HG03045 (cell line): ENCODE data around the gene RTN4RL1.
"Not testable (repeated sequence)": the region's sequence is repeated elsewhere in the genome, so short reads cannot be mapped to it uniquely, and the experiment has no call there.

Experiments used
- ATAC-seq: cut with Tn5 transposase; IDR thresholded peaks from one replicate; pipeline ENCODE4 v1.9.1; 2021; ENCODE audit warnings: mild to moderate bottlenecking, moderate library complexity; ENCODE audit not compliant: unreplicated experiment

RTN4RL1 gene

DNA sequence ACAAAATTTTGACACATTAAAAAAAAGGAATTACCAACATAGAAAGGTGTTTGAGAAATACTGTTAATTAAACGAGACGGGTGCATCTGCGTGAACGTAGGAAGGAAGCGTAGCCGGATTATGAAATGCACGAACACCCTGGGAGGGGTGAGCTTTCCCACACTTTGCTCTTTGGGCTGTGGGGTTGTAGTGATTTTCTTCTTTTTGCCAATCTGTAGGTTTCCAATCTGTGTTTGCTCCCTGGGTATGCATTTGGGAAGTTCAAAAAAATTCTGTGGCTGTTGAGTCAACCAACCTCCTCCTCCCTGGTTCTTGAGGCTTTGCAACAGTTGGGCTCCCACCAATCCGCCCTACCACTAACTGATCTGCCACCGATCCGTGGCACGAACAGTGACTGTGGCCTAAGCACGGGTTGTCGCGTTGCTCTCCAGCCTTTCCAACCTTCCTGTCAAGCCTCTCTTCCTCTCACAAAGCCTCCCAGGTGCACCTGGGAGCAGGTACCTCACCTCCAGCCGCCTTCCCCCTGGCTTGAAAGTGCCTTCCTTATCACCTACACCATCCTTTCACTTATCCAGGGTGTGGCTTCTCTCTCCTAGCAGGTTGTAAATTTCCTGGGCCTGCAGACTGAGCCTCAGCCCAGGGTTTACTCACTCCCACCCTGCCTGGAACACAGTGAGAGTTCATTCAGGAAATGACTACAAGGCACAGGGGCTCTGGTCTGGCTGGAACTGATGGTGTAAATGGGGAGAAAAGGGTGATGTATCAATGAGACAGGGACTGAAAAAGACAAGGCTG is 16.6 kb downstream of the RTN4RL1 start:
- ATAC-seq = no peak

DNA sequence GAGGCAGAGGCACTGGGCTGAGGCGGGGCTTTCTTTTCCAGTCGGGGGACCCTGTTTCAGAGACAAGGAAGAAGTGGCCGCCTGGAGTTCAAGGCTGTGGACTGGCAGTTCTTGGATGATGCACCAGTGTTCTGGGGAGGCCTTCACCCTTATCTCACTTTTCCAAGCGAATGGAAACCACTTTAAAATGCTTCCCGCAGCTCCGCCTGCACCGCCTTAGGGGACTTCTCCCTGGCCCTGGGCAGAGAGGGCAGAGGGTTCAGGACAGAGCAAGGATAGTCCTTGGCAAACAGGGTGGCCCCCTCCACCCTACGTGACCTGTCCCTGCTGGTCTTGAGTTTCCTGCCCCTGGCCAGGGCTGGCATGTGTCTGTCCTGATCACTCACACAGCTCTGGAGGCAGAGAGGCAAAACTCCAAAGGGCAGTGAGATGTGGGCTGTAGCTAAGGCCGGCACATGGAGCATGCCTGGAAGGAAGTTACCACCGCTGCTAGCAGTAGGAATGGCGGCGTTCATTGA is 20.6 kb downstream of the RTN4RL1 start:
- ATAC-seq = no peak

DNA sequence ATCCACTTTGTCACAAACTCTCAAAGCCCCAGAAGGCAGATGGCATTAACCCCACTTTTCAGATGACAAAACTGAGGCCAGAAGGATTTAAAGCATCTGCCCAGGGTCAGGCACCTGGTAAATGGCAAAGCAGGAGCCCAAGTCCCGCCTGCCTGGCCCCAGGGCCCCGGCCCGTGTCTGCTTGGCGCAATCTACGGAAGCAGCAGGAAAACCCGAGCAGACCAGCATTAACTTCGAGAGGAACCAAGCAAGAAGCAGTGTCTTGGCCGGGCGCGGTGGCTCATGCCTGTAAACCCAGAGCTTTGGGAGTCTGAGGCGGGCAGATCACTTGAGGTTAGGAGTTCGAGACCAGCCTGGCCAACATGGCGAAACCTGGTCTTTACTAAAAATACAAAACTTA is 21.6 kb downstream of the RTN4RL1 start:
- ATAC-seq = no peak

DNA sequence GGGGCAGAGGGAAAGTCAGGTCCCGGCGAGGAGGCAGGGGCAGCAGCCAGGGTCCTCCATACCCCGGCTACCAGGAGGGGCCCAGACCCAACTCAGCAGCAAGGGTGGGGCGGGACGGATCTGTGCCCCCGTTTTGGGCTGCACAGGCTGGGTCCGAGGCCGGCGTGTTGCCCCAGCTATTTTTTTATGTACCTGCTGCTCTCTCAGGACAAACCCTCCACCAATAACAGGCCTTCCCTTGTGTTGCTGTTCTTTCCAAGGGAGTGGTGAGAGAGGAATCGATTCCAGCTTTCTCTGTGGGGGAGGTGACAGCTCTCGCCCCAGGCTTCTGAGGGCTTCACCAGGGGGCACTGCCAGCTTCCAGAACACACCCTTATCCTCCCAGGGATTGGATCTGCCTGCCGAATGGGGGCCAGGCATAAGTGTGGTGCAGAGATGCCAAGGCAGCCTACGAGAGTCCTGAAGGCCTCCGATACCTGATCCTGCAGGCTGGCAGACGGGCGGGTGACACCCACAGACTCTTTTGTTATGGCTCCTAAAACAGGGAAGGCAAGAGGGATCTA is 22.3 kb downstream of the RTN4RL1 start:
- ATAC-seq = no peak

DNA sequence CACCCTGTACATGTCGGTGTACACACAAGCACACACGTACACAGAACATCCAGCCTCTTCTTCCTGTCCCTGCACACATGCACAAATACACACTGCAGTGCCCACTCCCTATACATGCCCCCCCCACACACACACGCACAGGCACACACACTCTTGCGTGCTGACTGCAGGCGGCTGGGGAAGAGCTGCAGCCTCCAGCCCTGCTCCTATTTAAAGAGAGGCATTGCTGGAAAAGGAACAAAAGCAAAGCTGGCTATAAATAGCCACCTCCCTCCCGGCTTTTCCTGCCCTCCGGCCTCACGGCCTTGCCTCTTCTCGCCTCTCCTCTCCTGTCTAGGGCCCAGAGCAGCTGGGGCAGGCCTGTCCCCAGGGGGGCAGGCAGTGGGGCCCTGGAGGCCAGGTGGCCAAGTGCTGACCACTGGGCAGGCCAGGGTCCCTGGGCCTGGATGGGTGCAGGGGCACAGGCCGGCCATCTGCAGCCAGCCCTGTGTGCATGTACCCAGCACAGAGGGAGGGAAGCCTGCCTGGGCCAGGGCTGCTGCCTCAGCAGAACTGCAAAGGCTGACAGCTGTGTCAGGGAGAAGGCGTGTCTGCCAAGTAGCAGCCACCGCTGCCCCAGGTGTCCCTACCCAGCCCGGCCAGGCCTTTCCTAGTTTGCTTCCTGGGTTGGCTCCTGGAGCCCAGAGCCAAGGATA is 25.4 kb downstream of the RTN4RL1 start:
- no peak for ATAC-seq

DNA sequence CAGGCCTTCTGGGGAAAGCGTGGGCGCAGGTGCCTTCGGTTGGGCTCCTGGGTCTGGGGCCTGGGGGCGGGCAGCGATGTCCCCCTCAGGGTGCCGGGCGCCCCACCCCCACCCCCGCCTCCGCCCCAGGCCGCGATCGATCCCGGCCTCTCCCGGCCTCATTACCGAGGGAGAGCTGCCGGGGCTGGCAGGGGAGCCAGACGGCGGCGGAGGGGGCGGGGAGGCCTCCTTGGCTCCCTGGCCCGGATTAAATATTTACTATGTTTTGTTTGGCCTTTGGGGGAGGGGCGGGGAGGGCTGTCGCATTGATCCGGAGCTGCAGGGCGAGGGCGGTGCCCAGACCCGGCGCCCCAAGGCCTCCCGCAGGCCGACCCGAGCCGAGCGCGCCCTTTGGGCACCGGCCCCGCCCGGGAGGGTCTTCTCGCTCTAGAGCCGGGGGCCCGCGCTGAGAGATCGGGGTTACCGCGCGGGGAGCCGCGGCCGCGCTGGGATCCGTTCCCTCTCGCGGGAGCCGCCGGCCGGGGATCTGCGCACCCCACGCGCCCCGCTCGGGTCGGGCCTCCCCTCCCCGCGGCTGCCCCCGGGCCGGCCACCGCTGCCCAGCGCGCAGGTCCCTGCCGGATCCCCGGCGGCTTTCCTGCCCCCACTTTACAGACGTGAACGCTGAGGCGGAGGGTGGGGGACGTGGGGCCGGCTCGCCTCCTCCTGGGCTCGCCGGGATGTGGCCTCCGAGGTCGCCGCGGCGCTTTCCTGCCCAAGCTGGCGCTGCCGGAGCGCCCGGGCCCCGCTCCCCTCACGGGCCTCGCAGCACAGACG is 27.0 kb downstream of the RTN4RL1 start:
- no peak for ATAC-seq

DNA sequence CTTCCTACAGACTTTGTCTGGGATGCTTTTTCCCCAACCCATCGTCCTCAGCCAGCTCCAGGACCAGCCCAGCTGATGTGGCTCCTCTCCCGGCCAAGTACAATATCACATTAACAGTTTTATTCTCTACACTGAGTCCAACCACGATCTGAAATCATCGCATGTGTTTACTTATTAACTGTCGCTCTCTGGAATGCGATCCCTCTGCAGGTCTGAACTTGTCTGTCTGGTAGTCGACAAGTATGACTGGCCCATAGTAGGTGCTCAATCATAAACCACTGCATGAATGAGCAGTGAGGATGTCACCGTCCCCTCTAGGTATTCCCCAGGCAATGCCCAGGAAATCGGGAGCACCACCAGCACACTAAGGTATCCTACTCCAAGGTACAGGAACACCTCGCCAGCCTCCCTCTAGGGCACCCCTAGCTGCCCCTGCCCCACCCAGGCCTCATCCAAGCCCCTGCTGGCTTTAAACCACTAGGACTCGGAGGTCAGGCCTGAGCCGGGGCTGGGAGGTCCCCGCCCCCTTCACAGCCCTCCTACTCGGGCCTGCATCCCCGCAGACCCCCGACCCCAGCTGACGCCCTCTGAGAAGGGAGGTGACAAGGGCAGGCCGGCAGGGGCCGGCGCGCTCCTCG is 27.7 kb downstream of the RTN4RL1 start:
- ATAC-seq = no peak

DNA sequence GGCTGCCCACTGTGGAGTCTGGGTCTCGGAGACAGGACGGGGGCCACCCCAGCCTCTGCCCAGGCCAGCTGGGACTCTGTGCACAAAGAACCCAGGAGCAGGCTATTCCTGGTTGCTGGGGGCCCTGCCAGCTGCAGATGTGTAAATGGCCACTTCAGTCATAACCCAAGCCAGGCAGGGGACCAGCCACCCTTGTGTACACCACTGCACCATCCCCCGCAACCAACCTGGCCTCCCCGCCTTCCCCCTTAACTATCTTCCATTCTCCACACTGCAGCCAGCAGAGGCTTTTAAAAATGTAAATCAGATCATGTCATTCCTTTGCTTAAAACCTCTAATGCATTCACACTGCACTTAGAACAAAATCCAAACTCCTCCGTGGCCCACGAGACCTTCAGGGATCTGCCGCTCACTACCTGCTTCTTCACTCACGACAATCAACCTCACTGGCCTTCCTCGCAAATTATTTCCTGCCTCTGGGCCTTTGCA is 28.3 kb downstream of the RTN4RL1 start:
- ATAC-seq = no peak

DNA sequence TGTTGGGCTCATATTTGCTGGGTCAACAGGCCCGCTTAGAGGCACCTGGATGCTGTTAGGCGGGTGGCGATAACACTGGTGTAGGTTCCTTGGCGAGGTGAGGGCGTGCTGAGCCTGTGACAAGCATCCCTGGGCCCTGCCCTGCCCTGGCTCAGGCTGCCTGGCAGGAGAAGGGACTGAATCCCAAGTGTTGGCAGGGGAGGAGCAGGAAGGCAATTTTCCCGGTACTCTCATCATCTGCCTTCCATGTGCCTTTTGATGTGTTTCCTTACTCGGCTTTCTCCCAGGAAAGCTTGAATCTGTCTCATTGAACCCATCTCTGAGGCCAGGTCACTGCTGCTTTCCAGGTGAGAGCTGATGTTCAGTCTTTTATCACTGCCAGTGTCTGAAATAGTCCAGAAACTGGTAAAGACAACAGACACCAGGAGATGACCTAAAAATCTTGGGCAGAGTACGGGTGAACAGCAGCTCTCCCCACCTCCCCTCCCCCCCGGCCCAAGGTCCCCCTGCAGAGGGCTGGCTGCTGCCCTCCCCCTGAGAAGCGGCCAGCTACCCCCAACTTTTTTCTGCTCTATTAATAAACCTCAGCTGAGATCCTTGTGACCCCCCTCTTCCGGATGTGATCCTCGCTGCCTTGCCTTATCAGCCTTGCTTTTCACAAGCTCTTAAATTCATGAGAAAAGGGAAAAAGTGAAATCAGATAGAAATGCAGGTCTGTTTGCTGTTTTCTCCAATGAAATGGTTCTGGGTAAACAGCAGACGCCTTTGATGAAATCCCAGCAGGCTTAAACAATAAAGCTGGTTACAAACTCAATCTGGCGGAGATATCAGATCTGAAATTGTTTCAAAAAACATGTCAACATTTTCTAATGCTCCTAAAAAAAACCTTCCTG is 29.0 kb downstream of the RTN4RL1 start:
- ATAC-seq = no peak

DNA sequence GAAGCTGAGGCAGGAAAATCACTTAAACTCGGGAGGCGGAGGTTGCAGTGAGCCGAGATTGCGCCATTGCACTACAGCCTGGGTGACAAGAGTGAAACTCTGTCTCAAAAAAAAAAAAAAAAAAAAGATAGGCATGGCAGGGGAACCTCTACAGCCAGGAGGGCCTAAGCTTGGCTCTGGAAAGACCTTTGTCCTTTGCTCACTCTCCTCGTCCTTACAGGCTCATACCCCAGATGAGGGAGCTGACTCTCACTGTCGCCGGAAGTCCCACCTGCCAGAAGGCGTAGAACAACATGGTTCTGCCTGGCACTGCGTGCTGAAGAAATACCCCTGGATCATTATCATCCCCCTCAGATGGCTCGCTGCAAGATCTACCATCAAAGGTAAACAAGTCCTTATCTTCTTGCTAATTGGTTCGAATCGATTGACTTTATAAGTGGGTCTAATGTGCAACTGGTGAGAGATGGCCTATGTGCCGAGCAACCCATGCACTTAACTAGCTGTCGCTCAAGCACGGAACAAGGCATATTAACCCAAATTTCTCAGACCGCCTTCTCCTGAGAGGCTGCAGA is 29.7 kb downstream of the RTN4RL1 start:
- no peak for ATAC-seq

DNA sequence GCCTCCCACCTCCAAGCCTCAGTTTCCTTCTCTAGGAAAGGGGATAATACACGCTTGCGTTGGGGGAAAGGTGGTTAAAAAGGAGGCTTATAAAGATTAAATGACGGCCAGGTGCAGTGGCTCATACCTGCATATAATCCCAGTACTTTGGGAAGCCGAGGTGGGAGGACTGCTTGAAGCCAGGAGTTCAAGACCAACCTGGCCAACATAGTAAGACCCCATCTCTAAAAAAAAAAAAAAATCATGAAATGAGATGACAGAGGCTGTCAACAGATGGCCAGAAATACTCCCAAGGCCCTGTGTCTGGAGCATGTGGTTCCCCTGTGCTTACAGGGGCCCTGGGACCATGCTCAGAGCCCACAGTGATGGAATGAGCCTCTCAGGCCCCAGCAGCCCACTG is 30.4 kb downstream of the RTN4RL1 start:
- ATAC-seq = no peak

DNA sequence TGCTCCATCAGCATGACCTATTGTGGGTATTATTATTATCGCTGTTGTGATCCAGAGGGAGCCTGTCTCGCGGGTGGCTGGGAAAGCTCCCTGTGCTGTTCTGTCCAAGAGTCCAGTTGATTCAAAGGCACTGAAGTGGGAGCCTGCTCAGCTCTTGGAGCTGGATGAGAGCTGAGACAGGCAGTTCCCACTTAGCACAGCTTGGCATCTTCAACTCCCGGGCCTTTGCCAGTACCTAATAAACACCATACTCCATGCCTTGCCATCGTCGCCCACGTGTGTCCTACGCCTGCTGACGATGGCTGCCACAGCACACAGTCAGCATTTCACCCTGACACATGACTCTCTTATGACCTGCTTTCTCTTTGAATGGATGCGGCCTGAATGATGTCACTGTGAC is 32.6 kb downstream of the RTN4RL1 start:
- no peak for ATAC-seq

DNA sequence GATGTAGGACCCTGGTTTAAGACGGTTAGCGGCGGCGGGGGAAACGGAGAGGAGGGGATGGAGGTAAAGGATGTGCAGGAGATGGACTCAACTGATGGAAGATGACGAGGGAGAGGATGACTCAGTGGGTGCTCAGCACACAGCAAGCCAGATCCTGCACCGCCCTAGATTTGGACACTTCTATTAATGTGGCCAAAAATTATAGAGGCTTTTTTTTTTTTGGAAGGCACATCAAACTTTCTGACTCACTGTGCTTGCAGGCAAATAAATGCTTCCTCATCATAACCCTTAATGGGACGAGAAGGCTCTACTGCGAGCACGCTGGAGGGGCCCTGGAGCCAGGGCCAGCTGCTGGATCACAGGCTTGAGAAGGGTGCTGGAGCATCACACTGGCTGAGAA is 36.0 kb downstream of the RTN4RL1 start:
- ATAC-seq = no peak

DNA sequence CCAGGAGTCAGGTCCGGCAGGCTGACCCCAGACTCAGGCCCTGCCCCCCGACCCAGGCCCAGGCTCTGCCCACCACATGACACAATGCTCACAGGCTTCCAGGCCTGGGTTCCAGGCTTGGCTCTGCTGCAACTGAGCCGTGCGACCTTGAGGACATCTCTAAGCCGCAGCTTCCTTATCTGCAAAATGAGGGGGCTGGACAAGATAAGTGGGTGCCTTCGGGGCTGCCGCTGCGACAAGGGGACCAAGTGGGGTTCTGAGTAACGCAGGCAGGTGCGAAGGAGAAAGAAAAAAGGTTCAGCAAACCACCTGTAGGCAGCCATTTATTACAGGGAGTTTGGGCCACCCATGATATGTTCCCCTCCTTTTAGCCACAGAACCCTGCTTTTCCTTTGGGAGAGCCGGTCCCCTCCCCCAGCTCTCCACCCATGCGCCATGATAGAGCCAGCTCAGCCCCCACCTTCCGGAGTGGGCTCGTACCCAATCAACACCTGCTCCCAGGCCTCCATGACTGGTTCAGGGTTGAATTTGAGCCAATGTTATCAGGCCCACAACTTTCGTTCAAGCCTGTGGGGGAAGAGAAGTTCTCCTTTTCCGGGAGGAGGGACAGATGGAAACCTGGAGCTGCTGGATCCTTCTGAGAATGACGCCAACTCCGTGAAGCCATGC is 38.2 kb downstream of the RTN4RL1 start:
- ATAC-seq = no peak

DNA sequence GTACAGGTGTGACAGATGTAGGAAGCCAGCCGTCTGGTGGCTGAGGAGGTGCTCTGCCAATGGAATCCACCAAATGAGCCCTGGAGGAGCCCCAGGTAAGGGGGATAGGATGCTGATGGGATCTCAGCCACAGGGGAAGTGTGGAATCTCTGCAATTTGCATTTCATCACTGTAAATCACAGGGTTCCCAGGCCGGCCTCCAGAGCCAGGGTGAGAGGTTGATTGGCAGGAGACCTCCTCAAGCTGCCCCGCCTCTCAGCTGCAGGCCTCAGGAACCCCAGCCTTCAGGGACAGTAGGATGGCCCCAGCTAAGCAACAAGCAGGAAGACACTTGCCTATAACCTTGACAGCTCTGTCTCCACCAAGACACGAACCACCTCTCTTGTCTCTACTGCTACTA is 39.4 kb downstream of the RTN4RL1 start:
- ATAC-seq = no peak

DNA sequence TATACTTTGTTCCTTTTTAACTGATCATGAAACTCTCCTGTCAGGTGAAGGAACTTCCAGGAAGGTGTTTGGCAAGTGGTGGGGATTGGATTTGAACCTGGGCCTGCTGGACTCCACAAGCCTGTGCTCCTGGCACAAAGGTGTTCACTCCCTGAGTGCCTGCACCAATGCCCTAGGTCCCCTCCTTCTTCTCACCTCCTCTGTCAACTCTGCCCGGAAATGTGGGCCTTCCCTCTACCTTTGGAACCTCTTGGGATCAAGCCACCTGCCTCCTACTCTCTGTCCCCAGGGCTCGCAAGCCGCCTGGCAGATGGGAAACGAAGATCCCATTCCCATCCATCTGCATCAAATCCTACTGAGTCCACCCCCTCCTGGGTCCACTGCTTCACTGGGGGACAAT is 40.0 kb downstream of the RTN4RL1 start:
- no peak for ATAC-seq

DNA sequence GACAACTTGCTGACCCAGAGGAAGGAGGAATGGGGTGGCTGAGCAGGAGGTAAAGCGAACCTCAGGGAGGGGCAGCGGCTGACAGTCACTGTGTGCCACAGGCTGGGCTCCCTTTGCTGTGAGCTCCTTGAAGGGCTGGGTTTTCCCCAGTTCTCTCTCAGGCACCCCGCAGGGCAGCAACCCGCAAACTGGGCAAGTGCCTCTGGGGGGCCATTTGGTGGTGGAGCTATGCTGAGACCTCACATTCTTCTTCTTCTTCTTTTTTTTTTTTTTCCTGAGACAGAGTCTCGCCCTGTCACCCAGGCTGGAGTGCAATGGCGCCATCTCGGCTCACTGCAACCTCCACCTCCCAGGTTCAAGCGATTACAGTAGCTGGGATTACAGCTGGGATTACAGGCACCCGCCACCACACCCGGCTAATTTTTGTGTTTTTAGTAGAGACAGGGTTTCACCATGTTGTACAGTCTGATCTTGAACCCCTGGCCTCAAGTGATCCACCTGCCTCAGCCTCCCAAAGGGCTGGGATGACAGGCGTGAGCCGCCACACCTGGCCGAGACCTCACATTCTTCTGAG is 42.3 kb downstream of the RTN4RL1 start:
- ATAC-seq = not testable (repeated sequence)

DNA sequence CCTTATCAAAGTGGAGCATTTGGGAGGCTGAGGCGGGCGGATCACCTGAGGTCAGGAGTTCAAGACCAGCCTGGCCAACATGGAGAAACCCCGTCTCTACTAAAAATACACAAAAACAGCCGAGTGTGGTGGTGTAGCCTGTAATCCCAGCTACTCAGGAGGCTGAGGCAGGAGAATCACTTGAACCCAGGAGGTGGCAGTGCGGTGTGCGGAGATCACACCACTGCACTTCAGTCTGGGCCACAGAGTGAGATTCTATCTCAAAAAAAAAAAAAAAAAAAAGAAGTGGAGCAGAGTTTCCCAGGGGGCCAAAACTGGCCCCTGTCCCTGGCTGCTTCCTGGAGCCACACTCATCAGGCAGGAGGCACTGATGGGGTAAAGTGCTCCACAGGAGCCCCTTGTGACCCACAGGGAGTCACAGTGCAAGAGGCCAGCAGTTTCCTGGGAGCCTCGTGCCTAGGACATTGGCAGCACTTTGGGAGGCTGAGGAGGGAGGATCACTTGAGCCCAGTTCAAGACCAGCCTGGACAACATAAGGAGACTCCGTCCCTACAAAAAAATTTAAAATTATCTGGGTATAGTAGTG is 44.4 kb downstream of the RTN4RL1 start:
- ATAC-seq = no peak
